GM21447 (cell line): ENCODE measurements around the gene HOXB1.
"Not testable (repeated sequence)": the region's sequence is repeated elsewhere in the genome, so short reads cannot be mapped to it uniquely, and the experiment has no call there.

Experiments used
- ATAC-seq: cut with Tn5 transposase; IDR thresholded peaks from one replicate; pipeline ENCODE4 v1.9.1; 2021; ENCODE audit not compliant: unreplicated experiment

Gene HOXB1

DNA sequence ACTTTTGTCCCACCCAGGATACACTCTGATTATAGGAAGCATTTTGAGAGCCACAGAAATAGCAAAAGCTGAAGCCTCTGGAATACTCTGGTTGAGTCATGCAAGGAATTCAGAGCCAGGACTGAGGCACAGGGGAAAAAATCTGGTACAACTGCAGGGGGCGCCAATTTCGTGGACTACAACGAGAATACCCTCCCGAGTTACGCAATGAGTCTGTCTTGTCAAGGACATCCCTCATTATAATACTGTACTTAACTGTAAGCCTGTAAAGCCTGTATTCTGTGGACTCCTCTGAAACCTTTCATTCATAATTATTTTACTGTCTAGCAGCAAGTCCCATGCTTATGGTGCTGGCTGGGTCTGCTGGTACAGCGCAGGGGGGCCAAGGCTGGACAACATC is 7.8 kb downstream of the HOXB1 start:
- no peak for ATAC-seq

DNA sequence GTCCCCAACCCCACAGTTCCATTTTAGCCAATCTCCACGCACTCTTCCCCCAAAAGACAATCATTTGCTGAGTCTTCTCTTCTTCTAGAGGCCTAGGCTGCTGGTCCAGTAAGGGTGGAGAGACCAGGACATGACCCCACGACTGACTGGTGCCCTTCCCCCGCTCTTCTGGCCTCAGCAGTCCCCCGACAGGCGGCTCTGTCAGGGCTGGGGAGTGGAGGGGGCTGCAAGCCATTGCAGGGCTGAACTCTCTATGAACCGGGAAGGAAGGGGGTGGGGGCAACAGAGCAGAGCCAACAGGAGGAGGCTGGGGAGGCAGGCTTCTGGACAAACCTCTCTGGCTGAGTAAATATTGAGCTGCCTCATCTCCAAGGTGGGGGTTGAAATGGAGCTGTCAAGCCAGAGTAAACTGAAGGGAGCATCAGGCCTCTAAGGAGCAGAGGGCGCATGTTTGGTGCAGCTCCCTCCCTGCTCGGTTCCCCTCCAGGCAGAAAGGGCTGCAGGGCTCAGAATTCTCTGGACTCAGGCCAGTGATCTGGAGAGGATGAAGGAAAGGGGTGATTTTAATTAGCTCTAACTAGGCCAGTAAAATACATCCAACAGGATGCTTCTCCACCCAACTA is 8.7 kb downstream of the HOXB1 start:
- ATAC-seq = no peak

DNA sequence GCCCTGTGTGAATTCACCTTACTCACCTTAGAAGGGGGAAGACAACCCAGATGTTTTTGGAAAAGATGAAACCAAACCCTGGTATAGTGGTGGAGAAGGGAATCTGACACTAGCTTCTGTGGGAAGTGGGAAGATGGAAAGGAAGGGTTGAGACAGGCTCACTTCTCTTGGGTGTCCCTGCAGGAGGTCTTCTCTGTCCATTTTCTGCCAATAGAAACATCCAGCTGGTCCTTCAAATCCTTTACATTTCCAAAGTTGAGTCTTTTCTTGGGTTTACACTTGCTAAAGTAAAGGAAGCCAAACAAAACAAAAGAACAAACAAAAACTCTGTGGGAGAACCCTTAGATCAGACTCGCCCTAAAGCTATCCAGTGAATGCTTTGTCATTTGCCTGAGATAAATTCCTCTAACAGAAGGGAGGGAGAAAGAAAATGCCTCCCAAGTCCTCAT is 10.2 kb downstream of the HOXB1 start:
- ATAC-seq = no peak

DNA sequence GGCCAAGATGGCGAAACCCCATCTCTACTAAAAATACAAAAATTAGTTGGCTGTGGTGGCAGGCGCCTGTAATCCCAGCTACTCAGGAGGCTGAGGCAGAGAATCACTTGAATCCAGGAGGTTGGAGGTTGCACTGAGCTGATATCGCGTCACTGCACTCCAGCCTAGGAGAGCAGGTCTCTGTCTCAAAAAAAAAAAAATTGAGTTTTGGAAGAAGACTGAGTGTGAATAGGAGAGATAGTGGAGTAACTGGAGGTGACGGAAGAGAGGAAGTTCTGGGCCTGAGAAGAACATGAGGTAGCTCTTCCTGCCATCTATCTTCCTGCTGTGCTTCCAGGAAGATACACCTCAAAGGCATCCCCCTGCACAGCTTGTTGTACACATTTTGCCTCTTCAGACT is 11.4 kb downstream of the HOXB1 start:
- no peak for ATAC-seq

DNA sequence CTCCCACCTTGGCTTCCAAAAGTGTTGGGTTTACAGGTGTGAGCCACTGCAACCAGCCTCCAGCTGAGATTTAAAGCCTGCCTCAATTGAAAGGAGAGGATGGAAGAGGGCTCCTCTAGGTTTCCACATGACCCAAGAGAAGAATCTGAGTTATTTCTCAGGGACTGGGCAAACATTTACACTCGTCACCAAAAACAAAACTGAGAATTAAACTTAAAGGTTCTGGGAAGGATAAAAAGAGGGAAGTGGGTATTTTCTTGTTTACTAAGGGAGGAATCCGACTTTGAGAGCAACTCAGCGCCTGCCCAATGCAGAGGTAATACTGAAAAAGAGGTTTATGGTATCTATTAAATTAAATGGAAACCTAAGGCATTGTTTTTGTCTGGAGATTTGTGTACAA is 13.3 kb downstream of the HOXB1 start:
- no peak for ATAC-seq

DNA sequence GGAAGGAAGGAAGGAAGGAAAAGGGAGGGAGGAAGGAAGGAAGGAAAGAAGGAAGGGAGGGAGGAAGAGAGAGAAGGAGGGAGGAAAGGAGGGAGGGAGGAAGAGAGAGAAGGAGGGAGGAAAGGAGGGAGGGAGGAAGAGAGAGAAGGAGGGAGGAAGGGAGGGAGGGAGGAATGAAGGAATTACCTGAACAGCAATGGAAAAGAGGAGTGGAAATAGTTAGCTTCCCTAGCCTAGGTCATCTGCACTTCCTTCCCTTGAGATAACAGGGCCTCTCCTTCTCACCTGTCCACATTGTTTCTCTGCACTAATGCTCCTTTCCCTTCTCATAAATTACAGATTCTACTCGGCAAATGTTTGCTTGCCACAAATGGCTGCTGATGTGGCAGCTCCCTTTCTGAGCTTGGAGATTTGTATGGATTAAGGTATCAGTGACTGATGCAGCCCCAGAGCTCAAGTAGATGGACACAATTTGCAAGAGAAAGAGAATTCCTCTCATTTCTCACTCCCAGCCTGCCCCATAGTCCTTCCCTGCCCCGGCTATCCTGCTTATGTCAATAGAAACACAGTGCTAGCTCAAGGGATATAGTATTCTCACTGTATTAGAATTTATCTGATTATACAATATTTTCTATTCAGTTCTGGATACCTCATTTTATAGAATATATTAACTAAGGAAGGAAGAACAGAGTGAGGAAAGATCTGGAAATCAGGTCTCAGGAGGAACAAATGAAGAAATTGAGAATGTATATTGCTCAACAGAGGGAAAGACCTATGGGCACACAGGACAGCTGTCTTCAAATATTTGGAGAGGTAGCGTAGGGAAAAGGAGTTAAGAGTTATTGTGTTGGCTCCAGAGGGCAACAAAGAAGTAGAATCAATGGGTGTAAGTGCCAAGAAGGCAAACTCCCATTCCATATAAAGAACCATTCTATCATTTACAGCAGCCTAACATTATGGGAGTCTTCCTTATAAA is 14.6 kb downstream of the HOXB1 start:
- ATAC-seq = no peak

DNA sequence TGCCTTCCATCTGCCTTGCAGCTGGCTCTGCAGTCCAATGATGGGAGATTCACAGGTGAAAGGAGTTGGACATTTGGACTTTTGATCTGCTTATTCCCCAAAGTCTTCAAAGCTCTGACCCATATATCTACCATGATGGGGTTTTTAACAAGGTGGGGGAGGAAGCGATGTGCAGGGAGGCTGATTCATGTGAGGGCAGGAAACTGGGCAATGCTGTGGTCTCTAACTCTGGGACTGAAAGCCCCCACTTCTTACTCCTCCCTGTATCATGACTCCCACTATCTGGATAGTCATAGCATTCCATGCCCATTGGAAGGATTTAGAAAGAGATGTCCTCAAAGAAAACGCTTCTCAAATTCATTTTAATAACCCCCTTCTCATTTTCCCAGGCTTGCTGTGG is 16.3 kb downstream of the HOXB1 start:
- no peak for ATAC-seq

DNA sequence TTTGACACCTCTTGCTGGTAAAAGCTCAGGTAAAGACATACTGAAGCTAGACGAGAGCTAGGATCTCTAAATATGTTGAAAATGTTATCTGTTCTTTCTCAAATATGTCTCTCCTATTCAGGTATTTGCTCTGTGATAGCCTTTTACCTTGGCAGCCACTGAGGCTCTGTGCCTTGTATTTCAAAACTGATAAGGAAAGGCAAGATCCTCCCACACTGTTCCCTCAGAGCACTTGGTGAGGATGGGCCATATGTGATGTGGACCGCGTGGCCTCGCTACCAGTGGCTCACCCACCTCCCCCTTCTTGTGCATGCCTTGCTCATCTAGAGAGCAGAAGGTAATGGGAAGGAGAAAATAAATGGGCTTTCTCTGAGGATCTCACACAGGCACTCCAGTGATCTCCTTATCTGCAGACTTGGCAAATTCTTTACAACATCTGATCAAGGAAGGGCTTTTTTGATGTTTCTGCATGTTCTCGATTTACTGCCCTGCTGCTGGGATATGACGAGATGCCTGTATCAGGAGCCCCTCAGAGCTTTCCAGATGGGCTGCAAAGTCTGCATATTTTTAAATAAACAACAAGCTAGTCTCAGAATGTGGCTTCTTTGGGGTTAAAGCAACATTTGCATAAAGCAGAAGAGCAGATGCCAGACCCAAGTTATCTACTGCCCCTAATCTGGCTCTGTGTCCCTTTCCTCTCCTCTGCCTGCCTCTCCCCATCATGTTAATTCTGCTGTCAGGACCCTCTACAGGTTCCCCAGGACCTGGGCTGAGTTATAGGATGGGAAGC is 16.9 kb downstream of the HOXB1 start:
- no peak for ATAC-seq

DNA sequence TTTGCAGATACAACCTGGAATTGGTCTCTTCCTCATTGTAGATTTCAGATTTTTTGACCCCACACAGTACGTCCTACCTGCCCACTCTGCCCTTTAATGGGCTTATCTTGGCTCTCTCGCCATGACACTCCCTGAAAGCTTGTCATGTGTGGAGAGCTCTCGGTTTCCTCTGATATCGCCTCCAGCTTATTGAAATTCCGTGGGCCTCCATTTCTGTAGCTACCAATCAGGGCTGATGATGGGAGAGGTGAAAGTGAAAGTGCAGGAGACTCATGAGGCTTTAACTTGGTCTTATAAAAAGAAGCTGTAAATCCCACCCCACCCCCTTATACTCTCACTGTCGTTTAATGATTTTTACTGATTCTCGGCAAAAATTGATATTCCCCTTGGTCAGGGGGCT is 17.7 kb downstream of the HOXB1 start:
- no peak for ATAC-seq

DNA sequence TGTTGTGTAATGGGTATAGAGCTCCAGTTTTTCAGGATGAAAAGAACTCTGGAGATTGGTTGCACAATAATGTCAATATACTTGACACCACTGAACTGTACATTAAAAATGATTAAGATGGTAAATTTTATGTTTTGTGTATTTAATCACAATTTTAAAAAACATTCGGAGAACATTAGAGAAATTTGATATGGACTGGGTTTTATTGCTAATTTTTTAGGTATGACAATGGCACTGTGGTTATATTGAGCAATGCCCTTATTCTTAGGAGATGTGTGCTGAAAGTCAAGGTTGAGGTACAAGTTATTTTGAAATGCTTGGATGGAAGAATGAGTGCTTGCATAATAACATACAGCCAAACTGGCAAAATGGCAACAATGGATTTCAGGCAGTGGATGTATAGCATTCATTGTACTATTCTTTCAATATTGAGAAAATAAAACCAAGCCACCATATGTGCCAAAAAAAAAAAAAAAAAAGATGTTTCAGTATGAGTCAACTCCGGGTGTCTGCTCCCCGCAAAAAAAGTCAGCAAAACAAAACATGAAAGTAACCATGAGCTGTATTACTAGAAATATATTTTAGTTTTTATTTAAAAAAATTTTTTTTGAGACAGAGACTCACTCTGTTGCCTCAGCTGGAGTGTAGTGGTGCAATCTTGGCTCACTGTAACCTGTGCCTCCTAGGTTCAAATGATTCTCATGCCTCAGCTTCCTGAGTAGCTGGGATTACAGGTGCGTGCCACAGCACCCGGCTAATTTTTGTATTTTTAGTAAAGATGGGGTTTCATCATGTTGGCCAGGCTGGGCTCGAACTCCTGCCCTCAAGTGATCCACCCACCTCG is 19.8 kb downstream of the HOXB1 start:
- peak; percentile 31 for ATAC-seq

DNA sequence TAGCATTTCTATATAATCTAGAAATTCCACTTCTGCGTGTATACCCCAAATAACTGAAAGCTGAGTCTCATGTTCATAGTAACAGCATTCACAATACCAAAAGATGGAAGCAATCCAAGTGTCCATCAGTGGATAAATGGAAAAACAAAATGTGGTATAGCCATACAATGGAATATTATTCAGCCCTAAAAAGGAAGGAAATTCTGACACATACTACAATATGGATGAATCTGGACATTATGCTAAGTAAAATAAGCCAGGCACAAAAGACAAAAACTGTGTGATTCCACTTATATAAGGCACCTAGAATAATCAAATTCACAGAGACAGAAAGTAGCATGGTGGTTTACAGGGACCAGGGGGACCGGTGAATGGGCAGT is 20.4 kb downstream of the HOXB1 start:
- ATAC-seq = no peak

DNA sequence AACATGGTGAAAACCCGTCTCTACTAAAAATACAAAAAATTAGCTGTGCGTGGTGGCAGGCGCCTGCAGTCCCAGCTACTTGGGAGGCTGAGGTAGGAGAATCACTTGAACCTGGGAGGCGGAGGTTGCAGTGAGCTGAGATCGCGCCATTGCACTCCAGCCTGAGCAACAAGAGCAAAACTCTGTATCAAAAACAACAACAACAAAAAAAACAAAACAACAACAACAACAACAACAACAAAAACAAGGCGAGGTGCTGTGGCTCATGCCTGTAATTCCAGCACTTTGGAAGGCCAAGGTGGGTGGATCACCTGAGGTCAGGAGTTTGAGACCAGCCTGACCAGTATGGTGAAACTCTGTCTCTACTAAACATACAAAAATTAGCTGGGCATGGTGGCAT is 21.1 kb downstream of the HOXB1 start:
- not testable (repeated sequence) for ATAC-seq

DNA sequence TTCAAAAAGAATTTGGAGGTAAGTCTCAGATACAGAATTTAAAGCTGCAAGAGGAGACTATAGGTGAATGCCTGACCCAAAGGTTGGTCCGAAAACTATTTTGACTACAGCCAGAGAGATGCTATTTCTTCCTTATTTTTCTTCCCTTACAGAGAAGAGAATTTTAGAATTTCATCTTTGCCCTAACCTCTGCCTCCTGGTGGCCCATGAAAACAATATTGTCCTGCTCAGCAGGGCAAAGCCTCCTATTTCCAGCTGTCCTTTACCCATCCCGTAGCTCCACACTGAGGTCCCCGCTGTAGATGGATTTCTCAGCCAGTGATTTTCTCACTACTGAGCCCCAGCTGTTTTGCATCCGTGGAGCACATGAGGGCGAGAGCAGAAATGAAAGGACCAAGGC is 24.6 kb downstream of the HOXB1 start:
- ATAC-seq = no peak

DNA sequence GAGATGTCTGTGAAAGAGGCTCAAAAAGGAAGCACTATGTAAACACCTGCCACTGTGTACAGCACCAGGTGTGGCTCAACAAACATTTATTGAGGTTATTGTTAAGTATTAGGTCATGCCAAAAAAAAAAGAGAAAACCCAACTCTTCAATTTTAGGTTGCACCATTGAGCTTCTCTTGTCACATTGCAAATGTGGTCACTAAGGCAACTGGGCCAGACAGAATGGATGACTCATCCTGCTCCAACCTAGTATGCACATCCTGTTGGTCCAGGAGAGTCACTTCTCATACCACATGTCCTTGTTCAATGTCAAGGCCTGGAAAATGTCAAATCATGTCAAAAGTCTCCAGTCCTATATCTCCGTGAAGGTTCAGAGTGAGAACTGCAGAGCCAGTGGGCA is 25.0 kb downstream of the HOXB1 start:
- peak; percentile 87 for ATAC-seq

DNA sequence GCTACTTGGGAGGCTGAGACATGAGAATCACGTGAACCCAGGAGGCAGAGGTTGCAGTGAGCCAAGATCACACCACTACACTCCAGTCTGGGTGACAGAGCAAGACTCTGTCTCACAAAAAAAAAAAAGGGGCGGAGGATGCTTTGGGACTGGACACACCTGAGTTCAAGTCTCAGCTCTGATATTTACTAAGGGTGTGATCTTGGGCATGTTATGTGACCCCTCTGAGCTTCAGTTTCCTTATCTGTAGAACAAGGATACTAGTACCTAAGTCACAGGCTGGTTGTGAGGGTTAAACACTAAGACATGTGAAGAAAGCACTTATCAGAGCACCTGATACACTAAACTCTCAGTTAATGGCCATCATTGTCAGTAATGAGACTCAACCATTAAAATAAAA is 25.9 kb downstream of the HOXB1 start:
- ATAC-seq = no peak

DNA sequence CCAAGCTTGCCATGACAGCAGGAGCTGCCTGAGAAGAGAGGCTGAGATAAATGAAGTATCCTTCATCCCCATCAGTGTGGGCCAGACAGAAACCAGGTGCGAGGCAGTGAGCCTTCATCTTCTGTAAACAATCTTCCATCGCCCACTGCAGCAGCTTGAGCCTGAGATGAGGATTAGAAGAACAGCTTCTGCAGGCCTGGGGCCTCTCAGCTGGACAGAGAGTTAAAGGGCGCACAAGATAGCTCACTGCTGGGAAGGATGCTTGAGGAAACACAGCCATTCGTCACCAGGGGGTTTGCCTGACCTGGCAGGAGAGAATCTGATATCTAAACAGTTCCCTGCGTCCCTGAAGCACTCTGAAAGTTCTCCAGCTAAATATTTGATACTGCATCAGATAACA is 27.1 kb downstream of the HOXB1 start:
- no peak for ATAC-seq

DNA sequence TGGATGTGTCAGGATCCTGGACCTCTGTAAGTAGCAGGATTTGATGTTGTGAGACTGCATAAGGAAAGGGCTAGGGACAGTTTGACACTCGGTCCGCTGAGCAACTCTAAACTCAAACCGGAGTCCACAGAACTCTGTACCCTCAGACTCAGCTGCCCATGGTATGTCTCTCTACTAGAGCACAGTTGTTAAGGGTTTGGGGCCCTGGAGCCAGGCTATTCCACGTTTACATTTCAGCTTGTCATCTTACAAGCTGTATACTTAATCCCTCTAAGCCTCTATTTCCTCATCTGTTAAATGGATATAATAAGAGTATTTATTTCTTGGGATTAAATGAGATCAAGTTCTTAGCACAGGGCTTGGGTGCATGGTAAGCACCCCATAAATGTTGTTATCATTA is 27.9 kb downstream of the HOXB1 start:
- ATAC-seq = no peak

DNA sequence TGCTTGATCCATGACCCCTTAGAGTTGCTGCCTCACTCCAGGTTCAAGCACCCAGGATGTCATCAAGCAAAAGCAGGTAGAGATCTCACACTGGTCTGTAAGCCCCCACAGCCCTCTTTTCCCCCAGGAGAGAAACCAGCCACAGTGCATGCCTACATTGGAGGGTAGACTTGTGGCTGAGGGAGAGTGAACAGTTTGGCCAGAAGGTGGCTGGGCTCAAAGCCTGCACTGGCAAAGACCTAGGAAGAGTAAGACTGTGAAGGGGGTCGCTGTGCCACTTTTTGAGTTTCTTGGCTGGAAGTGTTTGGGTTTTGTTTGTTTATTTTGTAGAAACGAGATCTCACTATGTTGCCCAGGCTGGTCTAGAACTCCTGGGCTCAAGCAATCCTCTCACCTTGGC is 28.5 kb downstream of the HOXB1 start:
- no peak for ATAC-seq

DNA sequence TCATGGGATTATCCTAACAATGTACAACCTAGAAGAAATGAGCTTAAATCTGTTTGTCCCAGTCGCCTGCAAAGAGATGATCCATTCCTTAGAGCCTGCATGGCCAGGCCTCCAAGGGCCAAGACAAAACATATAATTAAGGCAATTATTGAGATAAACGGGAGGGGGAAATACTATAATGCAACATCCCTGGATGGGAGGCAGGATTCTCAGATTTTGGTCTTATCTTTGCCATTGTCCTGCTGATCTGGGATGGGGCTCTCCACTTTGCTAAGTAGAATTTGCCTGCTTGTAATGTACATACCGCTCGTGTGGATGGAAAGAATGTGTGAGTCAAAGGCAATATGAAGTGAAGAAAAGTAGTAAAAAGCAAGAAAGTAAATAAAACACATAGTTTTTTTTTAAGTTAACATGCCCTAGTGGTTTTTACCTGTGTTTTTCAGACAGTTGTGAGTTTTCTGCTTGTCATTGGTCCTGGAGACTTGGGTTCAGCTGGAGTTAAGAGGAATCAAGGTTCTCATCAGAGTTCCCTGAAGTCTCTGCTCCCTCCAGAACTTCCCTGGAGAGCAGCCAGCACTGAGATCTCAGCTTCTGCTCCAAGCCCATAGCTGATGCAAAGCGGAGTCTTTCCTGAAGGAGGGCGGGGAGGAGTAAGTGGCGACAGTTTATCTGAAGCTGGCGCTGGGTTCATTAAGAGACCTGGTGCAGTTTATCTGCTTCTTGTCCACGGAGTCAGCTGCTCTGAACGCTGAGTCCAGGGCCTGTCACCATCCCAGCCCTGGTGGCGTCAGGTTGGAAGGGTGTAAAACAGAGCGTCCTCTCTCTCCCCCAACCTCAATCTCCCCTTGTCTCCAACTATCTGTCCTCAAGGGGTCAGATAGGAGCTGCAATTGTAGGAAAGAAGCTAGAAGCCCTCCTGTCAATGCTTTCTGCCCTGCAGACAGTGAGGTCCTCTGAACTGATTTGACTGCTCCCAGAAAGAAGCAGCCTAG is 30.1 kb downstream of the HOXB1 start:
- ATAC-seq = no peak
